A549 (cell line): Measurements from ENCODE around the gene MOXD1. TPM values are rescaled to one million over a fixed set of nuclear protein-coding genes. Genes with fewer than 3 reads are reported as not detected.
"Not testable (repeated sequence)": the region's sequence is repeated elsewhere in the genome, so short reads cannot be mapped to it uniquely, and the experiment has no call there.

Experiments
- ATAC-seq, 2 experiments: fragments of 200-7000 bp in 1 of 2; fragments of >200 bp in 1 of 2; cut with Nextera tagmentation in 1 of 2; cut with Tn5 transposase in 1 of 2; 3 replicates each; pipeline versions ENCODE4 v1.8.0 to v1.9.1; 2018 to 2020; ENCODE audit warnings: mild to moderate bottlenecking in 1 of 2, moderate library complexity in 1 of 2
- CTCF ChIA-PET: fragments of 300-600 bp; sonication (Branson Sonifier 250); formaldehyde crosslinking; extraction: SDS; loops from one replicate; lab custom pipeline; 2021; ENCODE audit warnings: antibody characterized with exemption, inconsistent platforms; lab: Yijun Ruan, JAX
- POLR2A ChIA-PET: fragments of 350-600 bp; formaldehyde crosslinking; extraction: SDS; loops from one replicate; lab custom pipeline; 2021; ENCODE audit warnings: antibody characterized with exemption, inconsistent platforms; lab: Yijun Ruan, JAX
- DNase-seq, 2 experiments: peaks; one replicate each; pipeline versions ENCODE4 v3.0.0 to v3.0.0-alpha.2; 2011 to 2016; ENCODE audit warnings: low read depth in 1 of 2, low spot score in 1 of 2
- FAIRE-seq: peaks from 2 replicates; lab custom pipeline; 2011; peaks lifted over from hg19 to GRCh38; lab: Jason Lieb, UNC
- H3K27ac ChIP-seq, 2 experiments: fragments of >200 bp; sonication (Bioruptor Twin); formaldehyde crosslinking; 3 replicates each; pipeline ENCODE4 v1.5.1; 2016 to 2017
- H3K4me1 ChIP-seq: fragments of >200 bp; sonication (Bioruptor Twin); formaldehyde crosslinking; 3 replicates; pipeline ENCODE4 v1.6.1; 2016
- H3K4me2 ChIP-seq: fragments of >200 bp; sonication (Bioruptor Twin); formaldehyde crosslinking; 3 replicates; pipeline ENCODE4 v1.6.1; 2016
- H3K4me3 ChIP-seq: fragments of >200 bp; sonication (Bioruptor Twin); formaldehyde crosslinking; 3 replicates; pipeline ENCODE4 v1.5.1; 2016
- H3K9me3 ChIP-seq: fragments of >200 bp; sonication (Bioruptor Twin); formaldehyde crosslinking; 3 replicates; pipeline ENCODE4 v1.6.1; 2016
- ATOH8 ChIP-seq: fragments of 250-450 bp; sonication (Bioruptor Pico); IDR thresholded peaks from 2 replicates; pipeline ENCODE4 v1.5.0; 2020; ENCODE audit warnings: low read depth, mild to moderate bottlenecking, moderate library complexity
- BHLHE40 ChIP-seq: IDR thresholded peaks from 2 replicates; pipeline ENCODE4 v1.6.1; 2012; ENCODE audit warnings: low read depth, low read length, inconsistent platforms
- CBX8 ChIP-seq: fragments of 200-600 bp; sonication (generic); IDR thresholded peaks from 2 replicates; pipeline ENCODE4 v1.6.1; 2016
- CEBPB ChIP-seq, 2 experiments: fragments of >200 bp in 1 of 2; sonication (Bioruptor Twin) in 1 of 2; formaldehyde crosslinking in 1 of 2; IDR thresholded peaks; 2 replicates each; pipeline ENCODE4 v1.6.1; 2012 to 2016
- CHD2 ChIP-seq: fragments of 150-350 bp; IDR thresholded peaks from 2 replicates; pipeline ENCODE4 v1.6.1; 2014; ENCODE audit warnings: low read length; ENCODE audit not compliant: partially characterized antibody
- CHD4 ChIP-seq: fragments of 200-600 bp; sonication (generic); IDR thresholded peaks from 2 replicates; pipeline ENCODE4 v1.6.1; 2016; ENCODE audit warnings: antibody characterized with exemption, mild to moderate bottlenecking, borderline replicate concordance
- CTCF ChIP-seq: fragments of >200 bp; sonication (Bioruptor Twin); formaldehyde crosslinking; IDR thresholded peaks from 3 replicates; pipeline ENCODE4 v1.5.1; 2016
- EP300 ChIP-seq, 2 experiments: fragments of >200 bp; sonication (Bioruptor Twin); formaldehyde crosslinking; IDR thresholded peaks; 2 replicates in 1 of 2; 3 replicates in 1 of 2; pipeline ENCODE4 v1.6.1; 2016 to 2017
- FOSB ChIP-seq: fragments of 250-450 bp; sonication (Bioruptor Pico); IDR thresholded peaks from 2 replicates; pipeline ENCODE4 v1.5.0; 2020; ENCODE audit warnings: mild to moderate bottlenecking, moderate library complexity
- HDAC2 ChIP-seq: fragments of 200-600 bp; sonication (generic); IDR thresholded peaks from 2 replicates; pipeline ENCODE4 v1.6.1; 2016
- HEYL ChIP-seq: fragments of 250-450 bp; sonication (Bioruptor Pico); IDR thresholded peaks from 2 replicates; pipeline ENCODE4 v1.8.0; 2021; ENCODE audit warnings: mild to moderate bottlenecking, moderate library complexity
- HMGXB4 ChIP-seq: fragments of 250-450 bp; sonication (Bioruptor Pico); IDR thresholded peaks from 2 replicates; pipeline ENCODE4 v1.5.0; 2021; ENCODE audit warnings: mild to moderate bottlenecking, moderate library complexity, borderline replicate concordance
- HOXB13 ChIP-seq: fragments of 250-450 bp; sonication (Bioruptor Pico); IDR thresholded peaks from 2 replicates; pipeline ENCODE4 v1.5.0; 2020; ENCODE audit warnings: low read depth, mild to moderate bottlenecking, moderate library complexity
- JUNB ChIP-seq: fragments of >200 bp; sonication (Bioruptor Twin); formaldehyde crosslinking; IDR thresholded peaks from 2 replicates; pipeline ENCODE4 v1.6.1; 2016
- KDM1A ChIP-seq: fragments of 200-600 bp; sonication (generic); IDR thresholded peaks from 2 replicates; pipeline ENCODE4 v1.6.1; 2016; ENCODE audit warnings: low read depth, mild to moderate bottlenecking
- NFE2L2 ChIP-seq: fragments of 150-350 bp; conservative IDR thresholded peaks from 2 replicates; pipeline ENCODE4 v1.6.1; 2014; ENCODE audit warnings: low read length
- NR3C1 ChIP-seq: fragments of >200 bp; sonication (Bioruptor Twin); formaldehyde crosslinking; IDR thresholded peaks from 3 replicates; pipeline ENCODE4 v1.6.1; 2017
- PBX3 ChIP-seq: IDR thresholded peaks from 2 replicates; pipeline ENCODE4 v1.6.1; 2012
- RCOR1 ChIP-seq: fragments of 150-350 bp; IDR thresholded peaks from 2 replicates; pipeline ENCODE4 v1.6.1; 2014; ENCODE audit warnings: antibody characterized with exemption, low read length, low read depth
- REST ChIP-seq: fragments of 200-600 bp; sonication (generic); IDR thresholded peaks from 2 replicates; pipeline ENCODE4 v1.6.1; 2016; ENCODE audit warnings: antibody characterized with exemption, mild to moderate bottlenecking, moderate library complexity
- RNF2 ChIP-seq: fragments of 200-600 bp; sonication (generic); IDR thresholded peaks from 2 replicates; pipeline ENCODE4 v1.6.1; 2016; ENCODE audit warnings: low read depth, mild to moderate bottlenecking, antibody characterized with exemption, moderate library complexity, borderline replicate concordance
- TP53 ChIP-seq: fragments of 250-450 bp; sonication (Bioruptor Pico); IDR thresholded peaks from 2 replicates; pipeline ENCODE4 v1.5.0; 2021; ENCODE audit warnings: mild to moderate bottlenecking, moderate library complexity
- ZC3H11A ChIP-seq: fragments of 450-650 bp; IDR thresholded peaks from 2 replicates; pipeline ENCODE4 v1.6.1; 2014; ENCODE audit warnings: antibody characterized with exemption, mild to moderate bottlenecking
- ZNF302 ChIP-seq: fragments of 250-450 bp; sonication (Bioruptor Pico); IDR thresholded peaks from 2 replicates; pipeline ENCODE4 v1.9.0; 2021; ENCODE audit warnings: inconsistent platforms, mild to moderate bottlenecking, moderate library complexity
- WGBS: methylation state at CpG from one replicate; pipeline ENCODE4 v1.1.6; 2017; ENCODE audit errors: missing lambda C conversion rate; 5-methylcytosine and 5-hydroxymethylcytosine counted together
- polyA plus RNA-seq, 4 experiments: library from polyadenylated mRNA; depleted of rRNA in 3 of 4; stranded (reverse); fragments of >200 nt; fragmentation: RNase III in 1 of 4; extraction: RNeasy Plus Mini Kit Qiagen cat#74134 plus additional on column Dnase treatment in 1 of 4; gene quantifications; 2 replicates in 3 of 4; 3 replicates in 1 of 4; pipeline ENCODE4 v1.2.3, GENCODE V29; 2011 to 2017

Gene MOXD1
- polyA plus RNA-seq, 2 of the 4 experiments (the other 2 are of a cell fraction), result 1.4 to 2.4 TPM

GRCh38 chr6:132268666-132269065 lies 132.6 kb downstream of the MOXD1 start:
- FAIRE-seq, POLR2A ChIA-PET, ATAC-seq, H3K4me3 ChIP-seq, DNase-seq, H3K9me3 ChIP-seq, H3K4me2 ChIP-seq, H3K4me1 ChIP-seq, H3K27ac ChIP-seq: not testable (repeated sequence)
- CTCF ChIA-PET, result interaction anchor here (1.1 to 6.0 kb wide), 4 partner anchors 11 to 354 kb away, joined by 3 to 46 read pairs (median 5); no protein-coding TSS in a partner anchor
- 57% methylated on average over 5 of the region's 5 CpGs for WGBS

GRCh38 chr6:132268209-132268608 lies 133.1 kb downstream of the MOXD1 start:
- Histone ChIP-seq H3K27ac (no peak overlapping the region), H3K4me1 (no peaks in the 10 kb centered on the region), H3K9me3 (no peaks in the 10 kb centered on the region), H3K4me2 (no peak overlapping the region), H3K4me3 (no peak overlapping the region)
- CTCF ChIA-PET, result interaction anchor here (1.1 to 6.0 kb wide), 3 partner anchors 11 to 216 kb away, joined by 3 to 46 read pairs (median 6); no protein-coding TSS in a partner anchor
- DNase-seq, result no peak
- no peak for FAIRE-seq
- no peak for ATAC-seq
- no peak for TF ChIP-seq ATOH8 (CRISPR knock-in tag)
- no peak for TF ChIP-seq ZC3H11A
- no peak for TF ChIP-seq JUNB
- no peak for TF ChIP-seq PBX3
- no peak for TF ChIP-seq HOXB13 (CRISPR knock-in tag)
- TF ChIP-seq HMGXB4 (CRISPR knock-in tag), result no peak
- TF ChIP-seq EP300 (IDR thresholded peaks at IDR 0.05), result no peak
- TF ChIP-seq FOSB (CRISPR knock-in tag), result no peak
- no peak for TF ChIP-seq RCOR1
- TF ChIP-seq KDM1A, result no peak
- no peak for TF ChIP-seq CBX8
- no peak for TF ChIP-seq CHD2
- POLR2A ChIA-PET, result no interaction called here
- 46% methylated on average over 2 of the region's 2 CpGs for WGBS

- no peak for FAIRE-seq
- ChIA-PET POLR2A (no interaction called here), CTCF (no interaction called here)
- no peak for ATAC-seq
- no peak overlapping the region for H3K4me3 ChIP-seq
- H3K4me1 ChIP-seq, result no peaks in the 10 kb centered on the region
- no peak overlapping the region for H3K4me2 ChIP-seq
- no peak overlapping the region for H3K27ac ChIP-seq
- H3K9me3 ChIP-seq, result no peaks in the 10 kb centered on the region
- no peak for DNase-seq
- no peak for TF ChIP-seq CEBPB (IDR thresholded peaks at IDR 0.05)
- TF ChIP-seq BHLHE40, result no peak
- no peak for TF ChIP-seq REST
- no peak for TF ChIP-seq ZNF302
- TF ChIP-seq ATOH8 (CRISPR knock-in tag), result no peak
- TF ChIP-seq NR3C1, result no peak
- no peak for TF ChIP-seq HDAC2
- no peak for TF ChIP-seq CBX8
- TF ChIP-seq NFE2L2, result no peak
- no peak for TF ChIP-seq ZC3H11A
- no peak for TF ChIP-seq CHD4
- TF ChIP-seq TP53 (CRISPR knock-in tag), result no peak
- TF ChIP-seq HEYL (CRISPR knock-in tag), result no peak
- TF ChIP-seq CTCF, result no peak
- no peak for TF ChIP-seq RCOR1
- TF ChIP-seq RNF2, result no peak
Observed at GRCh38 chr6:132265451-132266097, 135.7 kb downstream of the MOXD1 start.
